HL-60/S4 treated with phorbol 12-myristate 13-acetate at 8.2 ng/mL for 4 days and 3 days (cell line): ENCODE measurements around the gene TSPAN16.

ENCODE experiments used
- in situ Hi-C: fragments of 300-500 bp; cut with MboI; formaldehyde crosslinking; loops from 2 replicates; pipeline ENCODE4 v1.15.0; 2022; ENCODE audit warnings: low sequenced_read_pairs

Gene TSPAN16

DNA sequence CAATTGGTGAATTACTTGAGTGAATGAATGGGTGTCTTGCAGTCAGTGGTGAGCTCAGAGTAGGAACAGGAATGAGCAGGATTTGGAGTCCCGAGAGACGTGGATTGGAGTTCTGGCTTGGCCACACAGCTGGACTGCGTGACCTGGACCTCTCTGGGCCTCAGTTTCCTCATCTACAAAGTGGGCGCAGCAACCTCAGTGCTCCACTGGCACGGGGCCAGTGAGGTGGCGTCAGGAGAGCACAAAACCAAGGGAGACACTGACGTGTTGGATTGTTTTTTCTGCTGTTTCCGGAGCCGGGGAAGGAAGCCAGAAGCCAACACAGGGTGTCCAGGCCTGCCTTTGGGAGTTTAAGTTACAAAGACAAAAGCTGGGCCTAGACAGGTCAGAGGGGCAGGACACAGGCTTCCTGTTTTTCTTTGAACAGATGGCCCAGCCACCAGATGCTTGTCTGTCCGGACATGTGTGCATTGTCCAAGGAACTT, 27.1 kb upstream of the TSPAN16 start:
- in situ Hi-C loops = no loop called here

DNA sequence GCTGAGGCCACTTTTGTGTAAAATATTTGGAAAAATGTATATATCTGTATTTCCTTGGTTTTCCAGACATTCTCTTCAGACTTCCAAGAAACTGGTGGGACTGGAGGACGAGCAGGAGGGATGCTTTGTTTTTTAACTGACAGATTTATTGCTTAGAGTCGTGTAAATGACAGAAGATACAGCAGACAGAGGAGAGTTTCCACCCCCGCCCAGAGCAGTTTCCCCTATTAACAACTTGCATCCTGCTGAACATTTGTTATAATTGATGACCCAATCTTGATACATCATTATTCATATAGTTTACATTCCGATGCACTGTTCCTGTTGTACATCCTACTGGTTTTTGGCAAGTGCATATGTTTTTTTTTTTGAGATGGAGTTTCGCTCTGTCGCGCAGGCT, 26.6 kb upstream of the TSPAN16 start:
- in situ Hi-C loops = no loop called here

- in situ Hi-C loops = no loop called here
Measured at GRCh38 chr19:11273296-11273695, 22.7 kb upstream of the TSPAN16 start.

GRCh38 chr19:11273989-11274388, 22.0 kb upstream of the TSPAN16 start:
- in situ Hi-C loops = no loop called here

DNA sequence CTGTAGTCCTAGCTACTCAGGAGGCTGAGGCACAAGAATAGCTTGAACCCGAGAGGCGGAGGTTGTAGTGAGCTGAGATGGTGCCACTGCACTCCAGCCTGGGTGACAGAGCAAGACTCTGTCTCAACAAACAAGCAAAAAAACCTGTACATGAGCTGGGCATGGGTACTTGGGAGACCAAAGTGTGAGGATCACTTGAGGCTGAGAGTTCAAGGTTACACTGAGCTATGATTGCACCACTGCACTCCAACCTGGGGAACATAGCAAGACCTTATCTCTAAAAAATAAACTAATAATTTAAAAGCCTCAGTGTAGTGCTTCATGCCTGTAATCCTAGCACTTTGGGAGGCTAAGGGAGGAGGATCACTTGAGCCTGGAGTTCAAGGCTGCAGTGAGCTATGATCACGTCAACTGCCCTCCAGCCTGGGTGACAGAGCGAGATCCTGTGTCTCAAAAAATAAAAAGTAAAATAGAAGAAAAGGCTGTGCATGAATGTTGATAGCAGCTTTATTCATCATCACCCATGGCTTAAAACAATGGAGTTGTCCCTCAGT, 21.4 kb upstream of the TSPAN16 start:
- in situ Hi-C loops = no loop called here

DNA sequence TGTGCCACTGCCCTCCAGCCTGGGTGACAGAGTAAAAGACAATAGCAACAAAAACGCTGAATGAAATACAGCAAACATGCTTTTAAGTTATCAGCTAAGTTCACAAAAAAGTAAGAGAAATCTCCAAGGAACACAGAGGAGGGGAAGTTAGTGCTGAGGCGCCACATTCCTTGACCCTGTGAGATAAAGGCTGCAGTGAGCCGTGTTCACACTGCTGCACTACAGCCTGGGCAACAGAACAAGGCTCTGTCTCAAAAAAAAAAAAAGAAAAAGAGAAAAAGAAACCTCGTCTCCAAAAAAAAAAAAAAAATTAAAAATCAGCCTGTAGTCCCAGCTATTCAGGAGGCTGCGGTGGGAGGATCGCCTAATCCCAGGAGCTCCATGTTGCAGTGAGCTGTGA, 17.3 kb upstream of the TSPAN16 start:
- in situ Hi-C loops = no loop called here

DNA sequence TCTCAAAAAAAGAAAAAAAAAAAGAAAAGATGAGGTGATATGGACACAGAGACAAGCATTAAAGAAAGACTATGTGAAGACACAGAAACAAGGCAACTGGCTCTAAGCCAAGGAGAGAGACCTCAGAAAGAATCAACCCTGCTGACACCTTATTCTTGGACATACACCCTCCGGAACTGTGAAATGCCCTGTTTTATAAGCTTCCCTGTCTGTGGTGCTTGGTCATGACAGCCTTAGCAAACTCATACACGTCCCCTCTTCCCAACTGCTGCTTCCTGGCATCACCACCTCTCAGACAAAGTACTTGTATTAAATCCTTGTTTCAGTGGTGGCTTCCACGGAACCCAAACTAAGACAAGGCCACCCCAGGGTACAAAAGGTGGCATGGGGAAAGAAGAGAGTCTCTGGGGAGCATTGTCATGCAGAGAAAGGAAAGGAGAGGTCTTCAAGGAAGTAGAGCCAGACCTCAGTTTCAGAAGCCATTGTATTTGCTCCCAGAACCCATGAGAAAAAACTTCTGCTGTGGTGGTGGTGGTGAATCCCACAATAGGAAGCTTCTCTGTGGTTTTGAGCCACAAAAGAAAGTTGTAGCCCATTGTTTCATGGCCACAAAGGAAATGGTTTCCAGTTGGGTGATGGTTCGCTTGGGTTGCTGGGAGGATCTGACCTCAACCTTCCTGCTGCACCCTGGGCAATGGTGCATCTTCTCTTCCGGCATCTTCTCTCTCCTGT, 16.3 kb upstream of the TSPAN16 start:
- in situ Hi-C loops = no loop called here

DNA sequence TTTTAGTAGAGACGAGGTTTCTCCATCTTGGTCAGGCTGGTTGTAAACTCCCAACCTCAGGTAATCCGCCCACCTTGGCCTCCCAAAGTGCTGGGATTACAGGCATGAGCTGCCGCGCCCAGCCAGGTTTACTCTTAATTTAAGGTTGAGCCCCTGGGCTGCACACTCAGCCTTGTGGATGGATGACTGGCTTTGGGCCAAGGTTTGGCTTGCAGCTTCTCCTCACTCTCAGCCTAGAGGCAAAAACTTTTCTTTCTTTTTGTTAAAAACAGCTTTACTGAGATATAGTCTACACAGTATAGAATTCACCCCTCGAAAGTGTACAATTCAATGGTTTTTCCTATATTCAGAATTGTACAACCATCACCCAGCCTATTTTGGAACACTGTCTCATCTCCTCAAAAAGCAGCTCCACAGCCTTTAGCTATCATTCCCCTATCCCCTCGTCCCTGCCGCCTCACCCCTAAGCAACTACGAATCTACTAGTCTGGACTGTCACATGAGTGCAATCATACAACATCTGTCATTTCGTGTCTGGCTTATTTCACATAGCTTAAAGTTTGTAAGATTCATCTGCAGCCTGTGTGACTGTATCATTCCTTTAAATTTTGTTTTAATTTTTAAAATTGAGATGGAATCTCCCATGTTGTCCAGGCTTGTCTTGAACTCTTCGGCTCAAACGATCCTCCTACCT, 14.5 kb upstream of the TSPAN16 start:
- in situ Hi-C loops = no loop called here

DNA sequence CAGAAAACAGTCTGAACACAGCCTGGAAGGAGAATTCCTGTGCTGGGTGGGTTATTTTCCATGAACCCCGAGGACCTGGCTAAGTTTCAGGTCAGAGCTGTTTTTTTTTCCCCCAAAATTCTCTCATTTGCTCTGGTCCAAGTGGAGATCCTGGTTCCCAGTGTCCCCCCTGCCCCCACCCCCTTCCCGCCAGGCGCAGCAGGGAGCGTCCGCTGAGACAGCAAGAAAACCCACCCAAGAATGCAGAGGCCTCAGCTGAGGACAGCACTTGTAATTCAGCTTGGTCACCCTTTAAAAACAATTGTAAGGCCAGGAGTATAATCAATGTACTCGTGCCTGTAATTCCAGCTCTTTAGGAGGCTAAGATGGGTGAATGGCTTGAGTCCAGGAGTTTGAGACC, 11.4 kb upstream of the TSPAN16 start:
- in situ Hi-C loops = no loop called here

DNA sequence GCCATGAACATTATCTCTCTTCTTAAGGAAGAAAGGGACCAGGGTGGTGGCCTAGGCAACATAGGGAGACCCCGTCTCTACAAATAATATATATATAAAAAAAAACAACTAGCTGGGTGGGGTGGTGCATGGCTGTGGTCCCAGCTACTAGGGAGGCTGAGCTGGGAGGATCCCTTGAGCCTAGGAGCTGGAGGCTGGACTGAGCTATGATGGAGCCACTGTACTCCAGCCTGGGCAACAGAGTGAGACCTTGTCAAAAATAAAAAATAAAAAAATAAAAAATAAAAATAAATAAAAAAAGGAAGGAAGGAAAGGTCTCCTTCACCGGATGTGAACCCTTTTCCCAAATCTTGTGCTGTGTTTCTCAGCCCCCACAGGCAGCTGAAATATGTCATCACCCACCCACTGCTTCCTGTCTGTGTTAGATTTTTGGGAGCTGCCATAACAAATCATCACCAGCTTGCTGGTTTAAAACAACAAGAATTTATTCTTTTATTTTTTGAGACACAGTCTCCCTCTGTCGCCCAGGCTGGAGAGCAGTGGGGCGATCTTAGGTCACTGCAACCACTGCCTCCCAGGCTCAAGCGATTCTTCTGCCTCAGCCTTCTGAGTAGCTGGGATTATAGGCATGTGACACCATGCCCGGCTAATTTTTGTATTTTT, 9.5 kb upstream of the TSPAN16 start:
- in situ Hi-C loops = no loop called here

DNA sequence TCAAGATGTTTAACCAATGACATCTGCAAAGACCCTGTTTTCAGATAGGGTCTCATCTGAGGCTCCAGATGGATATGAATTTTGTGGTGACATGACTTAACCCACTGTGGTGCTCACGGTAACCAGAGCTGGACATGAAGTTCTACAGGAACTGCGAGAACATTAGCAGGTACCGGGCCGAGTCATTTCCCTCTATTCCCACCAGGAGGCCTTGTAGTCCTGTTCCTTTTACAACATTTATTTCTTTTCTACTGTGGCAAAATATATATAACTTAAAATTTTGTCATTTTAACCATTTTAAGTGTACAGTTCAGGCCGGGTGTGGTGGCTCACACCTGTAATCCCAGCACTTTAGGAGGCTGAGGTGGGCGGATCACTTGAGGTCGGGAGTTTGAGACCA, 7.6 kb upstream of the TSPAN16 start:
- in situ Hi-C loops = no loop called here

- in situ Hi-C loops = no loop called here
Measured at GRCh38 chr19:11290256-11290655, 5.7 kb upstream of the TSPAN16 start.

- in situ Hi-C loops = no loop called here
Measured at GRCh38 chr19:11291415-11291814, 4.5 kb upstream of the TSPAN16 start.

- in situ Hi-C loops = no loop called here
Measured at GRCh38 chr19:11291991-11292390, 4.0 kb upstream of the TSPAN16 start.

- in situ Hi-C loops = no loop called here
Measured at GRCh38 chr19:11293433-11294389, 2.2 kb upstream of the TSPAN16 start.

- in situ Hi-C loops = no loop called here
Measured at GRCh38 chr19:11295180-11295579, 780 bp upstream of the TSPAN16 start.

DNA sequence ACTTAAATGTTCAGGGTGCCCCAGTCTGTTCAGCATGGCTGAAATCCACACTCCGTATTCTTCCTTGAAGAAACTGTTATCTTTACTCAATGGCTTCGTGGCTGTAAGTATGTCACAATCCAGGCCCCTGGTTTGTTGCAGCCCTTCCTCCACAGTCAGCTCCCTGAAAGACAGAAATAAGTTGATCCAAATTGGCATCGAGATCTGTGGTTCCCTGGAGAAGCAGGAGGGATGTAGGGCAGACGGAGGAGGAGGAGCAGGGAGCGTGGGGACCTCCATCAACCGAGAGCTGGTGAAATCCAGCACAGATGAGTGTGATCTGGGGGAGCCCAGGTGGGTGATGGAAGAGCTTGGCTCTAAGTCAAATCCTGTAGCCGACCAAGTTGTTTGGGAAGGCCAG, 304 bp downstream of the TSPAN16 start:
- in situ Hi-C loops = no loop called here

GRCh38 chr19:11299946-11300810, 4.2 kb downstream of the TSPAN16 start:
- in situ Hi-C loops = no loop called here

- in situ Hi-C loops = no loop called here
Measured at GRCh38 chr19:11300811-11301120, 4.8 kb downstream of the TSPAN16 start.

DNA sequence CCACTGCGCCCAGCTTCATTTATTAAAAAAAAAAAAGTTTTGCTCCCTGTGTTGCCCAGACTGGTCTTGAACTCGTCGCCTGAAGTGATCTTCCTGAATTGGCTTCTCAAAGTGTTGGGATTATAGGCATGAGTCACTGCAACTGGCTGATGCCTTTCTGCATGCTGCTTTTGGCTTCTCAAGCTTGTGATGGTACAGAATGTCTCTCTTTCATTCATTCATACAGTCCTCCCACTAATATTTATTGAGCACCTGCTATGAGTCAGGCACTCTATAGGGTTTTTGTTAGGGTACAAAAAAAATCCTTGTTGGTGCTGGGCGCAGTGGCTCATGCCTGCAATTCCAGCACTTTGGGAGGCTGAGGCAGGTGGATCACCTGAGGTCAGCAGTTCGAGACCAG, 9.0 kb downstream of the TSPAN16 start:
- in situ Hi-C loops = no loop called here
